NCI-H146 (cell line): ENCODE measurements around the gene CCDC60.
A peak's percentile ranks its signal among the peaks of the same experiment; 100 is the strongest.

Experiments used
- DNase-seq: peaks from one replicate; lab custom pipeline; 2025; lab: John Stamatoyannopoulos, UW

CCDC60 gene

GRCh38 chr12:119540476-119540875, 205.9 kb downstream of the CCDC60 start:
- DNase-seq, result no peak

- DNase-seq, result peak; percentile 63
Observed at GRCh38 chr12:119544765-119545625, 210.5 kb downstream of the CCDC60 start.

GRCh38 chr12:119546340-119546739, 211.8 kb downstream of the CCDC60 start:
- DNase-seq, result no peak

- no peak for DNase-seq
Observed at GRCh38 chr12:119547001-119547400, 212.5 kb downstream of the CCDC60 start.

- no peak for DNase-seq
Observed at GRCh38 chr12:119556854-119557253, 222.3 kb downstream of the CCDC60 start.

- no peak for DNase-seq
Observed at GRCh38 chr12:119565404-119565803, 230.9 kb downstream of the CCDC60 start.

GRCh38 chr12:119570771-119571170, 236.2 kb downstream of the CCDC60 start:
- no peak for DNase-seq

- DNase-seq, result no peak
Observed at GRCh38 chr12:119573086-119573485, 238.6 kb downstream of the CCDC60 start.

GRCh38 chr12:119574255-119574654, 239.7 kb downstream of the CCDC60 start:
- no peak for DNase-seq

- DNase-seq, result no peak
Observed at GRCh38 chr12:119576118-119576810, 241.7 kb downstream of the CCDC60 start.

GRCh38 chr12:119576915-119577314, 242.4 kb downstream of the CCDC60 start:
- DNase-seq, result no peak

- no peak for DNase-seq
Observed at GRCh38 chr12:119578112-119578511, 243.6 kb downstream of the CCDC60 start.

- DNase-seq, result no peak
Observed at GRCh38 chr12:119589097-119589496, 254.6 kb downstream of the CCDC60 start.

- no peak for DNase-seq
Observed at GRCh38 chr12:119589634-119590033, 255.1 kb downstream of the CCDC60 start.
